CD4-positive, alpha-beta memory T cell (primary cell): ENCODE data around the gene TSC22D1. TPM values are rescaled to one million over a fixed set of nuclear protein-coding genes. Genes with fewer than 3 reads are reported as not detected.

ENCODE experiments used
- CTCF ChIA-PET: fragments of 350-600 bp; sonication (Branson Sonifier 250); formaldehyde crosslinking; loops from one replicate; lab custom pipeline; 2021; ENCODE audit warnings: inconsistent platforms; ENCODE audit not compliant: partially characterized antibody; lab: Charles Lee
- POLR2A ChIA-PET: fragments of 350-600 bp; sonication (Branson Sonifier 250); formaldehyde crosslinking; loops from one replicate; lab custom pipeline; 2021; ENCODE audit not compliant: partially characterized antibody; lab: Charles Lee
- DNase-seq, 5 donors: peaks; one replicate each; pipeline versions ENCODE4 v3.0.0 to v3.0.0-alpha.2; 2020 to 2022; ENCODE audit warnings: mixed read lengths in 1 of 5
- H3K27ac ChIP-seq: one replicate; pipeline ENCODE4 v1.7.0; 2013; ENCODE audit warnings: low read depth, low read length
- H3K27me3 ChIP-seq: 2 replicates; pipeline ENCODE4 v1.7.0; 2013; ENCODE audit warnings: mild to moderate bottlenecking, low read length, moderate library complexity; ENCODE audit not compliant: insufficient read depth
- H3K36me3 ChIP-seq: 2 replicates; pipeline ENCODE4 v1.7.0; 2013; ENCODE audit warnings: mild to moderate bottlenecking, low read length, moderate library complexity; ENCODE audit not compliant: insufficient read depth
- H3K4me1 ChIP-seq: 2 replicates; pipeline ENCODE4 v1.7.0; 2013; ENCODE audit warnings: mild to moderate bottlenecking, low read length, moderate library complexity; ENCODE audit not compliant: insufficient read depth
- H3K4me3 ChIP-seq, 2 donors: one replicate each; pipeline ENCODE4 v1.7.0; 2013; ENCODE audit warnings: low read length in 2 of 2, mild to moderate bottlenecking in 1 of 2
- H3K9me3 ChIP-seq, 2 donors: one replicate each; pipeline ENCODE4 v1.7.0; 2013; ENCODE audit warnings: low read length in 2 of 2, control low read depth in 1 of 2; ENCODE audit not compliant: control insufficient read depth in 1 of 2
- H3K27ac Mint-ChIP-seq, 7 donors: one replicate each; pipeline ENCODE4 v1.8.0; 2020 to 2021; ENCODE audit warnings: mixed read lengths in 7 of 7, mild to moderate bottlenecking in 6 of 7, inconsistent platforms in 3 of 7, moderate library complexity in 3 of 7
- H3K27me3 Mint-ChIP-seq, 2 donors: one replicate each; pipeline ENCODE4 v1.8.0; 2020 to 2021; ENCODE audit warnings: mixed read lengths in 2 of 2
- H3K36me3 Mint-ChIP-seq, 2 donors: one replicate each; pipeline ENCODE4 v1.8.0; 2020 to 2021; ENCODE audit warnings: mixed read lengths in 2 of 2, inconsistent platforms in 1 of 2, mild to moderate bottlenecking in 1 of 2
- H3K4me1 Mint-ChIP-seq, 4 donors: one replicate each; pipeline ENCODE4 v1.8.0; 2020 to 2021; ENCODE audit warnings: mixed read lengths in 4 of 4, mild to moderate bottlenecking in 1 of 4
- H3K4me3 Mint-ChIP-seq, 8 donors: one replicate each; pipeline ENCODE4 v1.8.0; 2020 to 2021; ENCODE audit warnings: mixed read lengths in 8 of 8, mild to moderate bottlenecking in 7 of 8, moderate library complexity in 6 of 8, inconsistent platforms in 3 of 8
- H3K9me3 Mint-ChIP-seq, 8 donors: one replicate each; pipeline ENCODE4 v1.8.0; 2020 to 2021; ENCODE audit warnings: mixed read lengths in 8 of 8, mild to moderate bottlenecking in 5 of 8, inconsistent platforms in 3 of 8, moderate library complexity in 1 of 8
- intact Hi-C: fragments of 100-400 bp; cut with micrococcal nuclease; formaldehyde crosslinking; loops from one replicate; pipeline ENCODE4 v1.15.1; 2023
- polyA plus RNA-seq, 2 donors: library from polyadenylated mRNA; unstranded; fragments of 300-500 nt; fragmentation: Illumina TruSeq; gene quantifications; one replicate each; pipeline ENCODE4 v1.2.3, GENCODE V29; 2021
- total RNA-seq, 2 experiments: library from RNA; stranded (reverse); gene quantifications; one replicate each; pipeline ENCODE4 v1.2.3, GENCODE V29; 2021

Gene TSC22D1
- total and polyA plus RNA-seq, 4 experiments from 2014 or later, result 2.6 to 38.1 (median 22.8) TPM

GRCh38 chr13:44406617-44407016 is 169.5 kb downstream of the TSC22D1 start:
- ChIA-PET CTCF (no interaction called here), POLR2A (no interaction called here)
- H3K4me3 ChIP-seq, result no peak overlapping the region
- Mint-ChIP-seq H3K4me1 (no peaks in the 10 kb centered on the region), H3K36me3 (no peaks in the 10 kb centered on the region), H3K9me3 (no peaks in the 10 kb centered on the region), H3K4me3 (no peak overlapping the region), H3K27ac (no peak overlapping the region), H3K27me3 (peaks cover 10 to 11% of the 10 kb centered on the region in 2 donors)
- intact Hi-C loops, result no loop called here
- no peak overlapping the region for H3K27ac ChIP-seq
- DNase-seq, result no peak
- no peaks in the 10 kb centered on the region for H3K27me3 ChIP-seq
- no peaks in the 10 kb centered on the region for H3K9me3 ChIP-seq
- no peaks in the 10 kb centered on the region for H3K36me3 ChIP-seq
- no peaks in the 10 kb centered on the region for H3K4me1 ChIP-seq

DNA sequence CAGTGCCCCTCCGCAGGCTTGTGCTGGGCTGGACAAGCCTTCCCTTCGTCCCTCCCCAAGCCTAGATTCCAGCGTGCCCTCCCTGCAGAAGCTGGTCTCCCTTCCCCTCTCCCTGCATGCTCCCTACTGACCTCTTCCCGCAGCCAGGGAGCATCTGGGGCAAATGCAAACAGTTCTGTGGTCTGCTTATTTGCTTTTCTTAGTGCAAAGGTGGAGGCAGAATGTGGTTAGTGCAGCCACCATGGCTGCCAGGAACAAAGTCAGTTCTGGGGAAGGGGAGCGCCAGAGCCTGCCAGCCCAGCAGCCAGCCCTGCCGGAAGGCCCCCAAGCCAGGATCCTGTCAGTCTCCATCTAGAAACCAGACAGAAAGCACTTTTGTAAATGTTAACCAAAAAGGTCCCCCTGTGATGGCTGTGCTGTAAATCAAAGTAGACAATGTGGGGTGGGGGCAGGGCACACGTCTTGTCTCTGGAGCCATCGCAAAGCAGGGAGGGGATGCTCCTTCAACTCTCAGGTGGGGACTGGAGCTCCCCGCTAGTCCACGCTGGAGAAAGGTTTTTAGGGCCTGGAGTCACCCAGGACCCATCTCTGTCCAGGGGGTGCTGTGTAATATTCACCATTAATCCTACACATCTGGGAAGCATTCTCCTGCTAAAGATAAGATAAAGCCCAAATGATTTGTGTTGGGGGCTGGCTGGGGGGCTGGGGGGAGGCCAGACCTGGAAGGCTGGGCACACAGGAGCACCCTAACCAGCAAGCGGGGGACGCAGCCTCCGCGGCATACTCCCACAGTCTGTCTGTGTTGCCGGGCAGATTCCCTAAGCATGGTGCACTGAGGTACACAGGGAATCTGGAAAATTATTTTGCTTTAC is 171.6 kb downstream of the TSC22D1 start:
- Histone ChIP-seq H3K4me3 (no peak overlapping the region), H3K36me3 (no peaks in the 10 kb centered on the region), H3K9me3 (no peaks in the 10 kb centered on the region), H3K4me1 (no peaks in the 10 kb centered on the region), H3K27me3 (no peaks in the 10 kb centered on the region), H3K27ac (no peak overlapping the region)
- H3K27ac Mint-ChIP-seq, result no peak overlapping the region
- H3K9me3 Mint-ChIP-seq, result no peaks in the 10 kb centered on the region
- H3K36me3 Mint-ChIP-seq, result no peaks in the 10 kb centered on the region
- peaks cover 6 to 9% of the 10 kb centered on the region in 2 donors for H3K27me3 Mint-ChIP-seq
- no peak overlapping the region for H3K4me3 Mint-ChIP-seq
- no peaks in the 10 kb centered on the region for H3K4me1 Mint-ChIP-seq
- intact Hi-C loops, result no loop called here
- ChIA-PET POLR2A (no interaction called here), CTCF (no interaction called here)
- no peak for DNase-seq

- Histone ChIP-seq H3K4me3 (no peak overlapping the region), H3K36me3 (no peaks in the 10 kb centered on the region), H3K27me3 (no peaks in the 10 kb centered on the region), H3K4me1 (no peaks in the 10 kb centered on the region), H3K27ac (no peak overlapping the region), H3K9me3 (no peaks in the 10 kb centered on the region)
- H3K9me3 Mint-ChIP-seq, result no peaks in the 10 kb centered on the region
- peaks cover 6% of the 10 kb centered on the region in 2 donors for H3K27me3 Mint-ChIP-seq
- H3K36me3 Mint-ChIP-seq, result no peaks in the 10 kb centered on the region
- H3K4me3 Mint-ChIP-seq, result no peak overlapping the region
- ChIA-PET CTCF (no interaction called here), POLR2A (no interaction called here)
- no peaks in the 10 kb centered on the region for H3K4me1 Mint-ChIP-seq
- H3K27ac Mint-ChIP-seq, result no peak overlapping the region
- intact Hi-C loops, result no loop called here
- no peak for DNase-seq
Measured at GRCh38 chr13:44403461-44404056, 172.6 kb downstream of the TSC22D1 start.

GRCh38 chr13:44402899-44403445 is 173.2 kb downstream of the TSC22D1 start:
- H3K27me3 Mint-ChIP-seq, result peaks cover 6% of the 10 kb centered on the region in 2 donors
- Histone ChIP-seq H3K36me3 (no peaks in the 10 kb centered on the region), H3K4me3 (no peak overlapping the region), H3K4me1 (no peaks in the 10 kb centered on the region), H3K27ac (no peak overlapping the region), H3K9me3 (no peaks in the 10 kb centered on the region), H3K27me3 (no peaks in the 10 kb centered on the region)
- no peaks in the 10 kb centered on the region for H3K4me1 Mint-ChIP-seq
- no peak for DNase-seq
- no peaks in the 10 kb centered on the region for H3K36me3 Mint-ChIP-seq
- no peak overlapping the region for H3K4me3 Mint-ChIP-seq
- H3K9me3 Mint-ChIP-seq, result no peaks in the 10 kb centered on the region
- no peak overlapping the region for H3K27ac Mint-ChIP-seq
- ChIA-PET POLR2A (no interaction called here), CTCF (no interaction called here)
- intact Hi-C loops, result no loop called here

DNA sequence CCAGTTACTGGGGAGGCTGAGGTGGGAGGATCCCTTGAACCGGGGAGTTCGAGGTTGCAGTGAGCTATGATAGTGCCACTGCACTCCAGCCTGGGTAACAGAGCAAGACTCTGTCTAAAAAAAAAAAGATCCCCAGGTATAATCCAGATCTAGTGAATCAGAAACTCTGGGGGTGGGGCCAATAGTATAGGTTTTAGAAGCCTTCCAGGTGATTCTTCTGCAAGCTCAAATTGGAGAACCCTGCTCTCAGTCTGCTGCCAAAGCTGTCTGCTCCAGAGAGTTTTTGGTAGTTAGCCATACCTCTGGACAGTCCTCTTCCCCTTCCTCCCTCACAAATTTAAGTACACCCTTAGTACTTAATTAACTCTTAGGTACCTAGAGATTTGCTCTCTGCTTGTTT is 174.6 kb downstream of the TSC22D1 start:
- Mint-ChIP-seq H3K36me3 (no peaks in the 10 kb centered on the region), H3K9me3 (no peaks in the 10 kb centered on the region), H3K4me1 (no peaks in the 10 kb centered on the region), H3K4me3 (no peak overlapping the region), H3K27ac (no peak overlapping the region), H3K27me3 (peaks cover 4 to 6% of the 10 kb centered on the region in 2 donors)
- no peak overlapping the region for H3K4me3 ChIP-seq
- no peaks in the 10 kb centered on the region for H3K36me3 ChIP-seq
- ChIA-PET CTCF (no interaction called here), POLR2A (no interaction called here)
- H3K9me3 ChIP-seq, result no peaks in the 10 kb centered on the region
- intact Hi-C loops, result no loop called here
- H3K27ac ChIP-seq, result no peak overlapping the region
- no peaks in the 10 kb centered on the region for H3K4me1 ChIP-seq
- DNase-seq, result no peak
- H3K27me3 ChIP-seq, result no peaks in the 10 kb centered on the region

- no peaks in the 10 kb centered on the region for H3K4me1 Mint-ChIP-seq
- H3K27me3 ChIP-seq, result no peaks in the 10 kb centered on the region
- intact Hi-C loops, result no loop called here
- DNase-seq, result no peak
- H3K4me3 ChIP-seq, result no peak overlapping the region
- H3K9me3 ChIP-seq, result no peaks in the 10 kb centered on the region
- no peaks in the 10 kb centered on the region for H3K9me3 Mint-ChIP-seq
- ChIA-PET POLR2A (no interaction called here), CTCF (no interaction called here)
- H3K27ac ChIP-seq, result no peak overlapping the region
- H3K36me3 Mint-ChIP-seq, result no peaks in the 10 kb centered on the region
- H3K4me1 ChIP-seq, result no peaks in the 10 kb centered on the region
- no peaks in the 10 kb centered on the region for H3K36me3 ChIP-seq
- peaks cover 0 to 4% of the 10 kb centered on the region in 2 donors for H3K27me3 Mint-ChIP-seq
- H3K4me3 Mint-ChIP-seq, result no peak overlapping the region
- H3K27ac Mint-ChIP-seq, result no peak overlapping the region
Measured at GRCh38 chr13:44400736-44401135, 175.4 kb downstream of the TSC22D1 start.

DNA sequence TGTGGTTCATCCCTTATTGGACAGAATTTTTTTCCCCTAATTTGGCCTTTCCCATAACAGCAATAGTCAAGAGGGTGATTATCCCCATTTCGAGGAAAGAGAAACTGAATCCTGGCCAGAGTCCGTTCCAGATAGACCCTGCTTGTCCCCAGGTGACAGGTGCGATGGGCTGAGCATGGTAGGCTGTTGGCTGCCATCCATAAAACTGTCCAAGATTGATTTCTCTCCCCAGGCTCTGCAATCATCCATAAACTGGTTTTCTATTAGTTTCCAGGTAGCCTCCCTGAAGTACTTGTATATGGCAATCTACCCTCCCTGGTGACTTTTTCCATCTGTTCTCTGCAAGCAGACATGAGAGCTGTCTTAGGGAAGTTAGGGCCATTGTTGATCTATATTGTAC is 177.1 kb downstream of the TSC22D1 start:
- Histone ChIP-seq H3K36me3 (no peaks in the 10 kb centered on the region), H3K27ac (no peak overlapping the region), H3K9me3 (no peaks in the 10 kb centered on the region), H3K27me3 (no peaks in the 10 kb centered on the region), H3K4me3 (no peak overlapping the region), H3K4me1 (no peaks in the 10 kb centered on the region)
- POLR2A ChIA-PET, result no interaction called here
- intact Hi-C loops, result no loop called here
- CTCF ChIA-PET, result no interaction called here
- H3K4me1 Mint-ChIP-seq, result no peaks in the 10 kb centered on the region
- H3K36me3 Mint-ChIP-seq, result no peaks in the 10 kb centered on the region
- H3K27ac Mint-ChIP-seq, result no peak overlapping the region
- H3K27me3 Mint-ChIP-seq, result peaks cover 0 to 2% of the 10 kb centered on the region in 2 donors
- no peaks in the 10 kb centered on the region for H3K9me3 Mint-ChIP-seq
- DNase-seq, result no peak
- no peak overlapping the region for H3K4me3 Mint-ChIP-seq
